Right ventricle myocardium superior (tissue), 1 donor: Measurements from ENCODE around the gene UGT1A4. TPM values are rescaled to one million over a fixed set of nuclear protein-coding genes. Genes with fewer than 3 reads are reported as not detected.

Source experiments
- ATAC-seq: fragments of 200-7000 bp; cut with Tn5 transposase; one replicate; pipeline ENCODE4 v1.9.1; 2020; ENCODE audit warnings: mild to moderate bottlenecking; ENCODE audit not compliant: poor library complexity
- DNase-seq: peaks from one replicate; pipeline ENCODE4 v3.0.0-alpha.2; 2020
- intact Hi-C: fragments of 100-400 bp; cut with DNase I; formaldehyde crosslinking; loops from one replicate; pipeline ENCODE4 v1.11.2; 2022
- long read RNA-seq: library from polyadenylated mRNA; unstranded; transcript quantifications from one replicate; pipeline ENCODE4 v2.0.0, GENCODE V29; 2021
- total RNA-seq: library from RNA; stranded (reverse); fragmentation: NEBNext Ultra II Directional; extraction: Animal tissue kit (Norgen Biotek cat#: 25700); gene quantifications from one replicate; pipeline ENCODE4 v1.2.1, GENCODE V29; 2021
- donor health status: DM: no; HTN: yes; CAD: no; lungs with severe emphysema.

The UGT1A4 gene
- not detected for total RNA-seq
- long read RNA-seq = 0 reads

DNA sequence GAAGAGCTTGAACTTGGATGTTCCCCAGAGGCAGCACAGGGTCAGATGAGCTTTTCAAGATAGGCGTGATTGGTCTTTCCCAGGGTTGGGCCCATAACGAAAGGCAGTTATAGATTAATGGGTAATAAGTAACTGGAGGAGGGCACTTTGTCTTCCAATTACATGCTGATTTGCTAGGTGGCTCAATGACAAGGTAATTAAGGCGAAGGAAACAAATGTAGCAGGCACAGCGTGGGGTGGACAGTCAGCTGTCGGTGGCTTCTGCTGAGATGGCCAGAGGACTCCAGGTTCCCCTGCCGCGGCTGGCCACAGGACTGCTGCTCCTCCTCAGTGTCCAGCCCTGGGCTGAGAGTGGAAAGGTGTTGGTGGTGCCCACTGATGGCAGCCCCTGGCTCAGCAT is at the start of gene UGT1A4:
Gene UGT1A4 (plus strand): TSS at position 185 of the 400 bp plus-strand sequence. CDS start 85 bp downstream, at position 270.
- intact Hi-C loops = no loop called here
- DNase-seq (no peak), ATAC-seq (no peak)

DNA sequence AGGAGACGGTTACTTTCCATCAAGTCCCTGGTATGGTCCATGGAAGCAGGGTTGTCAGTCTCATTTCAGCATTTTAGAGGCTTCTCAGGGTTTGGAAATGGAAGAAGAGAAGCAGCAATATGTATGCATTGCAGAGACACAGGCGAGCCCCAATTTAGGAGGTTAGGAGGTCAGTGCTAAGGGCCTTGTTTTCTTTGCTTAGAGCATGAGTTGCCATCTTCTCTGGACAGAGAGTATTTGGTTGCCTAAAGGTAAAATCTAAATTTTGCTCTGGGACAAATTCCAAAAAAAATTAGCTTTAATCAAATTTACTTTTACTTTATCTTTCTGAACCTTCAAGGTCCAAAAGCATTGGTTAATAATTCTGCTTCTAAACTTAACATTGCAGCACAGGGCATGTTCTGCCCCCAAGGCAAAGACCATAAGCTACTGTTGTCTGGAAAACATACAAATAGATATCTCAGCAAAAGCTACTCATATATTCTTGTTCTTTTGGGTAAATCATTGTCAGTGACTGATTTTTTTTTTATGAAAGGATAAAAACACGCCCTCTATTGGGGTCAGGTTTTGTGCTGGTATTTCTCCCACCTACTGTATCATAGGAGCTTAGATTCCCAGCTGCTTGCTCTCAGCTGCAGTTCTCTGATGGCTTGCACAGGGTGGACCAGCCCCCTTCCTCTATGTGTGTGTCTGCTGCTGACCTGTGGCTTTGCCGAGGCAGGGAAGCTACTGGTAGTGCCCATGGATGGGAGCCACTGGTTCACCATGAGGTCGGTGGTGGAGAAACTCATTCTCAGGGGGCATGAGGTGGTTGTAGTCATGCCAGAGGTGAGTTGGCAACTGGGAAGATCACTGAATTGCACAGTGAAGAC is 47.0 kb upstream of the UGT1A4 start, which contains the start of gene UGT1A9:
Gene UGT1A9 (plus strand): TSS at position 609 of the 872 bp plus-strand sequence. CDS start 37 bp downstream, at position 646.
- intact Hi-C loops = no loop called here
- ATAC-seq = no peak
- DNase-seq = no peak

- no peak for DNase-seq
- intact Hi-C loops = no loop called here
- no peak for ATAC-seq
Observed at GRCh38 chr2:233672886-233673285, 45.6 kb upstream of the UGT1A4 start.

DNA sequence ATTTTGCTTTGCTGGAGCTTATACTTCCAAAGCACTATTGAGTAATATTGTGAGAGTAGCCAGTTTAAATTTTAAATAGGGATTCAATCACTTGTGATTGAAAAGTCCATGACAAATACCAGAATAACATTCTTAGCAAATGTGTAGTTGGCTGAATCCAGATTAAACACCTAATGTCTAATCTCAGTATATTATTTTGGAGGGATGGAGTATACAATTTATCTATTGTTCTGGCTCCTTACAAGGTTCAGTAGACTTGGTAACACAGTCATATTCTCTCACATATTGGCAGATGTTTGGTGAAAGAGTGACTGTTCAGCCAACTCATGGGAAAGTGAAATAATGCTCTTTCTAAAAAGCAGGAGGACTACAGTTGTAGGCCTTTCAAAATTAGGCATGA is 44.6 kb upstream of the UGT1A4 start:
- intact Hi-C loops = no loop called here
- no peak for DNase-seq
- ATAC-seq = no peak

- DNase-seq (no peak), ATAC-seq (no peak)
Observed at GRCh38 chr2:233674314-233674713, 44.2 kb upstream of the UGT1A4 start.

DNA sequence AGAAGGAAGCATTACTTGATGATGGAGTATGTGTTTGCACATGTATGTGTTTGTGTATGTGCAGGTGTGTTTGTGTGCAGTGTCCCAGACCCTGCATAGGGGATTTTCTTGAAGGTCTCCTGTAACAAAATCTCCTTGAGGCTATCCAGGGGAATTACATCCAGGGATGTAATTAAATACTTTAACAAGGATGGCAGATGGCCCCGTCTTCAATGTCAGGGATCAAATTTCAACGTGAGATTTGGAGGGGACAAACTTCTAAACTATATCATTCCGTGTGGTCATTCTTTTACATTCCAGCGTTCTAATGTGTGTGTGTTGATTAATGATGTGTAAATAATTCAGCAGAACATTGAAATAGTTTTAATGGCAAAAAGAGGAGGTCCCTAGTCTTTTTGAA is 43.5 kb upstream of the UGT1A4 start:
- intact Hi-C loops = no loop called here
- DNase-seq (no peak), ATAC-seq (no peak)

More at GRCh38 chr2:233674314-233674713, 44.2 kb upstream of the UGT1A4 start:
- intact Hi-C loops = no loop called here

DNA sequence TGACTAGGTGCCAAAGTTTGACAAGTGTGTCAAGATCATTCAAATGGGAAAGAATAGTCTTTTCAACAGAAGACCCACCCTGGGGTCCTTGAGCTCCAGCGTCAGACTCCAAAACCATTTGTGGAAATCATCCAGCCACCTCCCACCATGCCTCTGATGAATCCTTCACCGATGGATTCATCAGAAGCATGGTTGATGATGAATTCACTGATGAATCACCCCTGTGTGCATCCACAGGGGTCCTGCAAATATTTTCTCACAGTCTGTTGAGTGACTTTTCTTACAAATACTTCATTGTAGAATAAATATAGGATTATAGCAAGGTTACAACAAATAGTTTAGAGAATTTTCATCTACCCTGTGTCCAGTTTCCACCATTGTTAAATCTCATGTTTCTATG is 42.5 kb upstream of the UGT1A4 start:
- intact Hi-C loops = no loop called here
- DNase-seq (no peak), ATAC-seq (no peak)

GRCh38 chr2:233679196-233679595 is 39.3 kb upstream of the UGT1A4 start:
- ATAC-seq = no peak

GRCh38 chr2:233680361-233681045 is 38.0 kb upstream of the UGT1A4 start:
- no peak for ATAC-seq
- intact Hi-C loops = no loop called here
- no peak for DNase-seq

More at GRCh38 chr2:233679196-233679595, 39.3 kb upstream of the UGT1A4 start:
- intact Hi-C loops = no loop called here
- DNase-seq = no peak

DNA sequence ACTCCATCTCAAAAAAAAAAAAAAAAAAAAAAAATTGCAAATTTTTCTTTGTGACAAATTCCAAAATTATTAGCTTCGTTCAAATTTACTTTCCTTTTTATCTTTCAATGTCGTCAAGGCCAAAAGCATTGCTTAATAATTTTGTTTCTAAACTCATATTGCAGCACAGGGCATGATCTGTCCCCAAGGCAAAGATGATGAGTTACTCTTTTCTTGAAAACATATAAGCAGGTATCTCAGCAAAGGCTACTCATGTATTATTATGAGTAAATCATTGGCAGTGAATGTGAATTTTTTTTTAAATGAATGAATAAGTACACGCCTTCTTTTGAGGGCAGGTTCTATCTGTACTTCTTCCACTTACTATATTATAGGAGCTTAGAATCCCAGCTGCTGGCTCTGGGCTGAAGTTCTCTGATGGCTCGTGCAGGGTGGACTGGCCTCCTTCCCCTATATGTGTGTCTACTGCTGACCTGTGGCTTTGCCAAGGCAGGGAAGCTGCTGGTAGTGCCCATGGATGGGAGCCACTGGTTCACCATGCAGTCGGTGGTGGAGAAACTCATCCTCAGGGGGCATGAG is 36.9 kb upstream of the UGT1A4 start, which contains the start of gene UGT1A7:
Gene UGT1A7 (plus strand): TSS at position 381 of the 579 bp plus-strand sequence. CDS start 37 bp downstream, at position 418.
- intact Hi-C loops = no loop called here
- DNase-seq (no peak), ATAC-seq (no peak)

- DNase-seq (no peak), ATAC-seq (no peak)
- intact Hi-C loops = no loop called here
Observed at GRCh38 chr2:233684640-233685039, 33.9 kb upstream of the UGT1A4 start.

DNA sequence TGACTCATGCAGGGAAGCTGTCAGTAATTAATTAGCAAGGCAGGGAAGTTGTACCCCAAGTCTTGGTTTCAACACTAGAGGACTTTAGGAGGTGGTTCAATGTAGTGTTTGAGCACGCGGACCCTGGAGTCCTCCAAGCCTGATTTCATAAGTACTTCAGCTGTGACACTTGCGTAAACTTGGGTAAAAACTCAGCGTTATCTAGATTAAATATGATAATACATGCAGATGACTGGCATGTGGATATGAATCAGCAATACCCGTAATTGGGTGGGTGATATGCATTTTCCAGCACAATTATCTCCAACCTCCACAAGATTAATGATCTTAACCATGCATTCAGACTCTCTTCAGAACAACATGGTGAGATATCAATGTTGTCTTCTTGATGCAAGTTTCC is 31.6 kb upstream of the UGT1A4 start:
- intact Hi-C loops = no loop called here
- no peak for DNase-seq

DNA sequence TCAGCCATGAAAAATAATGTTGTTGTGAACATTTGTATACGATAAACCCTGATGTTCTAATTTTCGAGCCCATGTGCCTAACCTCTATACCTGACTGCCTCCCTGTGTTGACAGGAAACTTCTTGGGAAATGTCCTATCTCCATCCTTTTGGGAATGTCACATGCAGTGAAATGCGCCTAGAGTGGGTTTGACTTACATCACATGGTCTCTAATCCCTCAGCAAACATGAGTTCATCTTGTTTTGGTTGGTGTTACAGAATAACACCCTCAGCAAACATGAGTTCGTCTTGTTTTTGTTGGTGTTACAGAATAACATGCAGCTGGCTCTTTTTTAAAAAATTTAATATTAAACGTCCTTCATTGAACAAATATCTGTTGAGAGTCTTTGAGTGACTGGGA is 30.2 kb upstream of the UGT1A4 start:
- DNase-seq = no peak
- no peak for ATAC-seq
- intact Hi-C loops = no loop called here

More for the DNA sequence above, 31.6 kb upstream of the UGT1A4 start:
- no peak for ATAC-seq

DNA sequence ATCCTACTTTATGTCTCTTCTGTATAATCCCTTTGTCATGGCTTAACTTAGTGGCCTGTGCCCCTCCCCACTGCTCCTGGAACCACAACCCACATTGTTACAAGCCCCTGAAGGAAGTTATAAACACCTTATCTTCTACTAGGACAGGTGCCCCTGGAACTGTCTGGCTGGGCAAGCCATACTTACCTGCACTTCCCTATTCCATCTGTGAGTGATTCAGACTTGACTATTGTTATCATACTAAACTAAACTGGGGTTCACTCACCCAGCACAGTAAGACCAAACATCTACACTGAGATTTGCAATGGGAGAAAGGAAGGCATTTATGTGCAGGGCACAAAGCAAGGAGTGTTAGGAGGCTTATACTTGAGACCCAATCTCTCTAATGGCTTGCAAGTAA is 29.5 kb upstream of the UGT1A4 start:
- DNase-seq = no peak
- intact Hi-C loops = no loop called here
- no peak for ATAC-seq

GRCh38 chr2:233689501-233689900 is 29.0 kb upstream of the UGT1A4 start:
- ATAC-seq = no peak
- DNase-seq = no peak
- intact Hi-C loops = no loop called here

GRCh38 chr2:233690444-233690843 is 28.1 kb upstream of the UGT1A4 start:
- no peak for ATAC-seq
- intact Hi-C loops = no loop called here
- no peak for DNase-seq

DNA sequence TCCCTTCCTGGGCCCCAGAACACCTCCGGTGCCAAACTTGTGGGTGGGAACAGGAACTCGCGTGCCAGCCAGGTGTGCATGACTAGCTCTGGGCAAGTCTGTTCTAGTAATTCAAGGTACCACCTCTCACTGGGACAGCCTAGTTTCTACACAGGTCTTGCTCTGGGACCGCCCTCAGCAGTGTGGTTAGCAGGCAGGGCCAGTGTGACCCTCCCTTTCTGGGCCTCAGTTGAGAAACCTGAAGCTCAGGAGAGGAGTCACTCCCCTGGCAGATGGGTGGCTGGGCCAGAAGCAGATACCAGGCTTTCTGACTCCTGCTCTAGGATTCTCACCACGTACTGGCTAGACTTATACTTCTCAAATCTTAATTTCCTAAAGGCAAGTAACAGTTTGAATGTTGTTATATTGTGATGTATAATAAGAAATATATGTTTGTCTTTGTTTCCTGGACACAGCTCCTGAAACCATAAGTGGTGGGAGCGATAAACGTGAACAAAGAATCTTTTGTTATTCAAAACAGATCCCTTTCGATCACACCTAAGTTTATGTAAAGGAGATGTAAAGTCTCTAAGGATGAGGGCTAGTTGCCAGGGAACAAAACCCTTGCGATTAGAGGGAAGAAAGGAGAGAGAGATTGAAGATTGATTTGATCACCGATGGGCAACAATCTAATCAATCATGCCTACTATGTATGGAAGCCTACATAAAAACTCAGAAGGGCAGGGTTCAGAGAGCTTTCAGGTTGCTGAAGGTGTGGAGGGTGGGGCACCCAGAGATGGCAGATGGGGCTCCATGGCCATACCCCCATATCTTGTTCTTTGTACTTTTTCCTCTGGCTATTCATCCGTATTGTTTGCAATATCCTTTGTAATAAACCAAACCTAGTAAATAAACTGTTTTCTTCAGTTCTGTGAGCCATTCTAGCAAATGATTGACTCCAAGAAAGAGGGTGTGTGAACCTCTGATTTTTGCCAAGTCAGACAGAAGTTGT is 26.8 kb upstream of the UGT1A4 start:
- intact Hi-C loops = no loop called here
- no peak for ATAC-seq
- no peak for DNase-seq

DNA sequence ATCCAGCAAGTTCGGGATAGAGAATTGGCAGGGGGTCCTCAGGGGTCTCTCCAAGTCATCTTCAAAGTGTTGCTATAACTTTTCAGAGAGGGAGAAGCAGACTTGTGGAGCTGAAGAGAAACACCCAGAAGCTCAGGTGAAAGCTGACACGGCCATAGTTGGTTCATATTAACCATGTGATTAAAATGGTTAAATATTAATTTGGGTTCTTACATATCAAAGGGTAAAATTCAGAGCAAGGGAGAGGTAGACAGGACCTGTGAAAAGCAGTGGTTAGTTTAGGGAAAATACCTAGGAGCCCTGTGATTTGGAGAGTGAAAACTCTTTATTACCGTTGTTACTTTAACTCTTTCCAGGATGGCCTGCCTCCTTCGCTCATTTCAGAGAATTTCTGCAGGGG is 25.9 kb upstream of the UGT1A4 start, which contains the start of gene UGT1A6:
Gene UGT1A6 (plus strand): TSS at position 243 of the 400 bp plus-strand sequence. CDS start 115 bp downstream, at position 358.
- no peak for DNase-seq
- ATAC-seq = no peak
- intact Hi-C loops = no loop called here
